K562 (cell line): ENCODE measurements around the gene GPX6. TPM values are rescaled to one million over a fixed set of nuclear protein-coding genes. Genes with fewer than 3 reads are reported as not detected.
A peak's percentile ranks its signal among the peaks of the same experiment; 100 is the strongest.

Source experiments
- ATAC-seq: fragments of 200-7000 bp; cut with Tn5 transposase; 3 replicates; pipeline ENCODE4 v1.9.1; 2020; ENCODE audit warnings: moderate library complexity
- BruUV-seq: library from RNA; stranded (reverse); fragments of 400-500 nt; replicated peaks from 2 replicates; lab custom pipeline; 2021; lab: Mats Ljungman, UMichigan
- CTCF ChIA-PET: fragments of 300-600 bp; formaldehyde crosslinking; extraction: SDS; loops from one replicate; lab custom pipeline; 2021; ENCODE audit warnings: low intra/inter-chr PET ratio; lab: Yijun Ruan, JAX
- POLR2A ChIA-PET: fragments of 300-600, 350-650 bp; sonication (Branson Sonifier 250); formaldehyde crosslinking; extraction: SDS; loops from one replicate; lab custom pipeline; 2021; ENCODE audit warnings: antibody characterized with exemption, inconsistent platforms; lab: Yijun Ruan, JAX
- DNase-seq, 4 experiments: peaks; one replicate each; pipeline versions ENCODE4 v3.0.0 to v3.0.0-alpha.2; 2011 to 2018; ENCODE audit warnings: low spot score in 3 of 4, mixed read lengths in 3 of 4; ENCODE audit errors: extremely low read depth in 1 of 4
- FAIRE-seq: peaks from 2 replicates; lab custom pipeline; 2011; peaks lifted over from hg19 to GRCh38; lab: Jason Lieb, UNC
- H2AFZ ChIP-seq: 2 replicates; pipeline ENCODE4 v1.6.0; 2011; ENCODE audit warnings: low read depth, low read length, control low read depth, inconsistent platforms
- H3K27ac ChIP-seq: fragments of 200-600 bp; 3 replicates; pipeline ENCODE4 v1.8.0; 2011; ENCODE audit warnings: low read depth, mild to moderate bottlenecking, control low read depth, inconsistent platforms, low read length, moderate library complexity, mixed read lengths; ENCODE audit errors: extremely low read depth
- H3K27me3 ChIP-seq, 2 experiments: fragments of 300-600 bp in 1 of 2; 2 replicates in 1 of 2; 3 replicates in 1 of 2; pipeline versions ENCODE4 v1.6.0 to v1.8.0; 2011; ENCODE audit warnings: inconsistent platforms in 2 of 2, low read length in 2 of 2, mild to moderate bottlenecking in 1 of 2, mixed read lengths in 1 of 2, moderate library complexity in 1 of 2; ENCODE audit not compliant: control insufficient read depth in 2 of 2, insufficient read depth in 2 of 2
- H3K36me3 ChIP-seq: fragments of 300-600 bp; 3 replicates; pipeline ENCODE4 v1.8.0; 2011; ENCODE audit warnings: mild to moderate bottlenecking, low read length, inconsistent platforms; ENCODE audit not compliant: control insufficient read depth, insufficient read depth
- H3K4me1 ChIP-seq, 2 experiments: fragments of 200-600 bp in 1 of 2; replicated peaks in 1 of 2; 2 replicates in 1 of 2; 3 replicates in 1 of 2; pipeline versions ENCODE4 v1.5.1 to v1.8.0; 2011; ENCODE audit warnings: inconsistent platforms in 2 of 2, low read length in 2 of 2, mild to moderate bottlenecking in 1 of 2, mixed read lengths in 1 of 2, moderate library complexity in 1 of 2; ENCODE audit not compliant: control insufficient read depth in 2 of 2, insufficient read depth in 2 of 2
- H3K4me2 ChIP-seq: 2 replicates; pipeline ENCODE4 v1.6.1; 2011; ENCODE audit warnings: low read length, control low read depth, inconsistent platforms, mixed read lengths; ENCODE audit not compliant: insufficient read depth
- H3K4me3 ChIP-seq: fragments of 200-600 bp; sonication (generic), shearing (Covaris generic); 2 replicates; pipeline ENCODE4 v1.5.1; 2016; ENCODE audit warnings: control low read depth, inconsistent platforms
- H3K79me2 ChIP-seq: fragments of 200-600 bp; 3 replicates; pipeline ENCODE4 v1.8.0; 2011; ENCODE audit warnings: low read length, inconsistent platforms; ENCODE audit not compliant: control insufficient read depth, insufficient read depth
- H3K9ac ChIP-seq, 2 experiments: 2 replicates each; pipeline versions ENCODE4 v1.6.0 to v1.6.1; 2011; ENCODE audit warnings: low read depth in 2 of 2, low read length in 2 of 2, control low read depth in 1 of 2, inconsistent platforms in 1 of 2, mild to moderate bottlenecking in 1 of 2, mixed read lengths in 1 of 2; ENCODE audit not compliant: insufficient read depth in 1 of 2
- H3K9me1 ChIP-seq: one replicate; pipeline ENCODE4 v1.6.0; 2011; ENCODE audit warnings: inconsistent platforms, mild to moderate bottlenecking, low read length, moderate library complexity; ENCODE audit not compliant: control insufficient read depth, insufficient read depth
- H3K9me3 ChIP-seq: replicated peaks from 2 replicates; pipeline ENCODE4 v1.5.1; 2011; ENCODE audit warnings: low read depth, low read length, inconsistent platforms; ENCODE audit not compliant: control insufficient read depth, insufficient read depth
- H4K20me1 ChIP-seq: replicated peaks from 2 replicates; pipeline ENCODE4 v1.6.1; 2011; ENCODE audit warnings: low read length, inconsistent platforms, mixed read lengths; ENCODE audit not compliant: control insufficient read depth, insufficient read depth
- GABPB2 ChIP-seq: fragments of 250-450 bp; sonication (Bioruptor Pico); conservative IDR thresholded peaks from 2 replicates; pipeline ENCODE4 v1.5.1; 2021; ENCODE audit warnings: mild to moderate bottlenecking
- PKNOX1 ChIP-seq: fragments of 450-650 bp; IDR thresholded peaks from 2 replicates; pipeline ENCODE4 v1.6.1; 2016
- SREBF2 ChIP-seq: sonication (generic); formaldehyde crosslinking; IDR thresholded peaks from 2 replicates; pipeline ENCODE4 v1.4.0; 2020; ENCODE audit warnings: mild to moderate bottlenecking, missing genetic modification reagents
- TEAD4 ChIP-seq, 2 experiments: sonication (generic) in 1 of 2; formaldehyde crosslinking in 1 of 2; IDR thresholded peaks; 2 replicates each; pipeline versions ENCODE4 v1.6.1 to v1.8.0; 2012 to 2022; ENCODE audit warnings: borderline replicate concordance in 1 of 2, inconsistent platforms in 1 of 2, low read length in 1 of 2, mild to moderate bottlenecking in 1 of 2, missing genetic modification reagents in 1 of 2
- ZFPM2 ChIP-seq: fragments of 250-450 bp; sonication (Bioruptor Pico); IDR thresholded peaks from 2 replicates; pipeline ENCODE4 v1.5.1; 2022; ENCODE audit warnings: mild to moderate bottlenecking
- ZNF316 ChIP-seq: fragments of 450-650 bp; IDR thresholded peaks from 2 replicates; pipeline ENCODE4 v1.6.1; 2016
- ZNF583 ChIP-seq: fragments of 250-450 bp; sonication (Bioruptor Pico); IDR thresholded peaks from 2 replicates; pipeline ENCODE4 v1.4.0; 2020
- WGBS: fragments of 100-300 bp; shearing (Covaris generic); methylation state at CpG from one replicate; pipeline ENCODE4 v1.1.6; 2016; ENCODE audit warnings: low coverage, mixed read lengths; ENCODE audit not compliant: insufficient coverage; ENCODE audit errors: missing lambda C conversion rate; 5-methylcytosine and 5-hydroxymethylcytosine counted together
- in situ Hi-C: fragments of 300-500 bp; cut with MboI; formaldehyde crosslinking; loops from 4 replicates; pipeline ENCODE4 v1.15.0; 2018; ENCODE audit warnings: inconsistent platforms, mixed read lengths
- intact Hi-C: fragments of 100-400 bp; cut with micrococcal nuclease; formaldehyde crosslinking; loops from 2 replicates; pipeline ENCODE4 v1.14.2; 2022
- polyA plus RNA-seq, 8 experiments: library from polyadenylated mRNA; depleted of rRNA in 4 of 8; stranded (reverse) in 5 of 8; unstranded in 3 of 8; fragments of >200 nt; fragmentation: Nextera tagmentation in 2 of 8; fragmentation: Illumina TruSeq in 1 of 8; extraction: Ambion mirVana in 2 of 8; extraction: Trizol in 1 of 8; gene quantifications; 2 replicates each; pipeline versions ENCODE4 v1.2.1 to v1.2.3, GENCODE V29; 2011 to 2014; ENCODE audit warnings: inconsistent platforms in 1 of 8, missing spikeins in 1 of 8
- total RNA-seq, 7 experiments: library from RNA; depleted of rRNA in 6 of 7; stranded (reverse); fragments of >200 nt in 6 of 7; fragmentation: Illumina TruSeq in 2 of 7; extraction: Trizol in 2 of 7; gene quantifications; 2 replicates each; pipeline versions ENCODE4 v1.2.1 to v1.2.3, GENCODE V29; 2011 to 2021; ENCODE audit warnings: low replicate concordance in 1 of 7
- TF ChIP-seq, protein P1 (sequence below), 2 experiments: fragments of 450-650 bp; IDR thresholded peaks; 2 replicates each; pipeline ENCODE4 v1.6.1; 2016
- TF ChIP-seq, protein P2 (sequence below), 3 experiments: fragments of 200-800 bp in 1 of 3; fragments of 250-450 bp in 1 of 3; fragments of 450-650 bp in 1 of 3; sonication (Bioruptor Pico) in 1 of 3; sonication (Bioruptor generic) in 1 of 3; formaldehyde crosslinking in 1 of 3; IDR thresholded peaks; 2 replicates each; pipeline versions ENCODE4 v1.6.1 to v1.8.0; 2016 to 2022; ENCODE audit warnings: mild to moderate bottlenecking in 2 of 3, missing genetic modification characterization in 2 of 3, missing compliant biosample characterization in 1 of 3, moderate library complexity in 1 of 3

GPX6 gene
- total and polyA plus RNA-seq, 9 of the 15 experiments (the other 6 are each of a cell fraction or from before 2014, with no cell fraction given), result not detected

DNA sequence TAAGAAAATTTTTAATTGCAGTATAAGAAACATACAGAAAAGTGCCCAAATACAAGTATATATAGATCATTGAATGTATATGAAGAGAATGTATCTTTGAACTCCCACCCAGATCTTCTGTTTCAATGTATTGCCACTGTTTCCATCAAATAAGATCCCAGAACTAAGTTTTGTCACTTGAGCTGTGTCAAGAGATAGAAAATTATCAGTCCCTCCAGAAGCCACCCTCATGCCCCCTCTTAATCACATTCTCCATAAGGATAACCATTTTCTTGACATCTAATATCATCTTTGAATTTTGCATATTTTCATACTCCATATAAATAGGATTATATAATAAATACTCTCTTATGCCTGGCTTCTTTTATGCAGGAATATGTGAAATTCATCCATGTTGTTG lies 30.4 kb upstream of the GPX6 start (continued):
- TF ChIP-seq PKNOX1, result 0 out of 2 replicates have a peak, but pooled peaks have one; percentile 8
- peak; percentile 83 for TF ChIP-seq TEAD4 (IDR thresholded peaks at IDR 0.05; ENCODE audit: low read length)
- no peak for TF ChIP-seq TEAD4 (CRISPR knock-in tag; IDR thresholded peaks at IDR 0.05; ENCODE audit: borderline replicate concordance)

GRCh38 chr6:28543651-28544610 lies 28.3 kb upstream of the GPX6 start:
- peak in 1 of 4 experiments; percentile 34 for DNase-seq
- peak overlapping the region; percentile 98 for H3K4me2 ChIP-seq
- no peak for FAIRE-seq
- no peaks in the 10 kb centered on the region for H4K20me1 ChIP-seq
- intact Hi-C loops (loop anchor here (2.0 kb wide), 4 partner anchors 47 to 143 kb away; no protein-coding TSS in a partner anchor), in situ Hi-C loops (no loop called here)
- BruUV-seq, result no TSS peak
- no peak overlapping the region for H3K4me3 ChIP-seq
- ATAC-seq, result no peak
- H3K9me1 ChIP-seq, result no peaks in the 10 kb centered on the region
- peaks cover 19 to 30% of the 10 kb centered on the region in 2 experiments for H3K4me1 ChIP-seq
- peak overlapping the region; percentile 43; the same call in 2 of the 3 replicates for H3K27ac ChIP-seq
- peak overlapping the region; percentile 56 for H2AFZ ChIP-seq
- no peaks in the 10 kb centered on the region for H3K9me3 ChIP-seq
- CTCF ChIA-PET, result interaction anchor here (0.8 to 1.1 kb wide), 2 partner anchors 36 to 188 kb away, joined by 3 read pairs; no protein-coding TSS in a partner anchor
- no peaks in the 10 kb centered on the region for H3K36me3 ChIP-seq
- POLR2A ChIA-PET, result interaction anchor here (0.8 to 1.7 kb wide), 4 partner anchors 10 to 867 kb away, joined by 5 to 8 read pairs (median 6); partner anchors contain the start of gene ZSCAN12
- H3K9ac ChIP-seq, result peak overlapping the region in 1 of 2 experiments; percentile 29; a peak in 1 of 4 replicates
- no peaks in the 10 kb centered on the region for H3K79me2 ChIP-seq
- 67% methylated on average over 29 of the region's 31 CpGs for WGBS
- no peaks in the 10 kb centered on the region for H3K27me3 ChIP-seq
- TF ChIP-seq ZNF316 (no peak), ZNF583 (0 out of 2 replicates have a peak, but pooled peaks have one; percentile 36), GABPB2 (CRISPR knock-in tag) (no peak), ZFPM2 (no peak), SREBF2 (CRISPR knock-in tag) (0 out of 2 replicates have a peak, but pooled peaks have one; percentile 59)
- TF ChIP-seq, protein P1, sequence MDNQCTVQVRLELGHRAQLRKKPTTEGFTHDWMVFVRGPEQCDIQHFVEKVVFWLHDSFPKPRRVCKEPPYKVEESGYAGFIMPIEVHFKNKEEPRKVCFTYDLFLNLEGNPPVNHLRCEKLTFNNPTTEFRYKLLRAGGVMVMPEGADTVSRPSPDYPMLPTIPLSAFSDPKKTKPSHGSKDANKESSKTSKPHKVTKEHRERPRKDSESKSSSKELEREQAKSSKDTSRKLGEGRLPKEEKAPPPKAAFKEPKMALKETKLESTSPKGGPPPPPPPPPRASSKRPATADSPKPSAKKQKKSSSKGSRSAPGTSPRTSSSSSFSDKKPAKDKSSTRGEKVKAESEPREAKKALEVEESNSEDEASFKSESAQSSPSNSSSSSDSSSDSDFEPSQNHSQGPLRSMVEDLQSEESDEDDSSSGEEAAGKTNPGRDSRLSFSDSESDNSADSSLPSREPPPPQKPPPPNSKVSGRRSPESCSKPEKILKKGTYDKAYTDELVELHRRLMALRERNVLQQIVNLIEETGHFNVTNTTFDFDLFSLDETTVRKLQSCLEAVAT (IDR thresholded peaks at IDR 0.05), result 0 out of 4 replicates have a peak, but pooled peaks of 1 of the 2 experiments have one; percentile 30
- TF ChIP-seq, protein P2, sequence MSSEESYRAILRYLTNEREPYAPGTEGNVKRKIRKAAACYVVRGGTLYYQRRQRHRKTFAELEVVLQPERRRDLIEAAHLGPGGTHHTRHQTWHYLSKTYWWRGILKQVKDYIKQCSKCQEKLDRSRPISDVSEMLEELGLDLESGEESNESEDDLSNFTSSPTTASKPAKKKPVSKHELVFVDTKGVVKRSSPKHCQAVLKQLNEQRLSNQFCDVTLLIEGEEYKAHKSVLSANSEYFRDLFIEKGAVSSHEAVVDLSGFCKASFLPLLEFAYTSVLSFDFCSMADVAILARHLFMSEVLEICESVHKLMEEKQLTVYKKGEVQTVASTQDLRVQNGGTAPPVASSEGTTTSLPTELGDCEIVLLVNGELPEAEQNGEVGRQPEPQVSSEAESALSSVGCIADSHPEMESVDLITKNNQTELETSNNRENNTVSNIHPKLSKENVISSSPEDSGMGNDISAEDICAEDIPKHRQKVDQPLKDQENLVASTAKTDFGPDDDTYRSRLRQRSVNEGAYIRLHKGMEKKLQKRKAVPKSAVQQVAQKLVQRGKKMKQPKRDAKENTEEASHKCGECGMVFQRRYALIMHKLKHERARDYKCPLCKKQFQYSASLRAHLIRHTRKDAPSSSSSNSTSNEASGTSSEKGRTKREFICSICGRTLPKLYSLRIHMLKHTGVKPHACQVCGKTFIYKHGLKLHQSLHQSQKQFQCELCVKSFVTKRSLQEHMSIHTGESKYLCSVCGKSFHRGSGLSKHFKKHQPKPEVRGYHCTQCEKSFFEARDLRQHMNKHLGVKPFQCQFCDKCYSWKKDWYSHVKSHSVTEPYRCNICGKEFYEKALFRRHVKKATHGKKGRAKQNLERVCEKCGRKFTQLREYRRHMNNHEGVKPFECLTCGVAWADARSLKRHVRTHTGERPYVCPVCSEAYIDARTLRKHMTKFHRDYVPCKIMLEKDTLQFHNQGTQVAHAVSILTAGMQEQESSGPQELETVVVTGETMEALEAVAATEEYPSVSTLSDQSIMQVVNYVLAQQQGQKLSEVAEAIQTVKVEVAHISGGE (CRISPR knock-in tag; IDR thresholded peaks at IDR 0.05), result 0 out of 6 replicates have a peak, but pooled peaks of 1 of the 3 experiments have one; percentile 17
